Karpas-422 (cell line): ENCODE measurements around the gene SATB2. TPM values are rescaled to one million over a fixed set of nuclear protein-coding genes. Genes with fewer than 3 reads are reported as not detected.

ENCODE experiments used
- DNase-seq: peaks from one replicate; pipeline ENCODE4 v3.0.0-alpha.2; 2015
- H2AFZ ChIP-seq: fragments of 200-600 bp; sonication (generic); 2 replicates; pipeline ENCODE4 v1.6.1; 2014; ENCODE audit warnings: antibody characterized with exemption, low read length, mixed read lengths
- H3K27ac ChIP-seq: fragments of 200-600 bp; sonication (generic); 2 replicates; pipeline ENCODE4 v1.5.1; 2014; ENCODE audit warnings: mild to moderate bottlenecking, low read length, moderate library complexity
- H3K27me3 ChIP-seq: fragments of 200-600 bp; sonication (generic); 2 replicates; pipeline ENCODE4 v1.6.1; 2014; ENCODE audit warnings: low read length, mixed read lengths
- H3K36me3 ChIP-seq: fragments of 200-600 bp; sonication (generic); 2 replicates; pipeline ENCODE4 v1.6.1; 2014; ENCODE audit warnings: low read length, mixed read lengths; ENCODE audit not compliant: insufficient read depth
- H3K4me1 ChIP-seq: fragments of 200-600 bp; sonication (generic); 2 replicates; pipeline ENCODE4 v1.6.1; 2014; ENCODE audit warnings: mild to moderate bottlenecking, low read length, mixed read lengths
- H3K4me2 ChIP-seq: fragments of 200-600 bp; sonication (generic); 2 replicates; pipeline ENCODE4 v1.6.1; 2014; ENCODE audit warnings: low read length, low read depth, mild to moderate bottlenecking; ENCODE audit not compliant: poor library complexity, severe bottlenecking
- H3K4me3 ChIP-seq: fragments of 200-600 bp; sonication (generic); 2 replicates; pipeline ENCODE4 v1.5.1; 2014; ENCODE audit warnings: mild to moderate bottlenecking, antibody characterized with exemption, low read length, mixed read lengths
- H3K79me2 ChIP-seq: fragments of 200-600 bp; sonication (generic); 2 replicates; pipeline ENCODE4 v1.6.1; 2014; ENCODE audit warnings: mild to moderate bottlenecking, low read length, mixed read lengths
- H3K9ac ChIP-seq: fragments of 200-600 bp; sonication (generic); 2 replicates; pipeline ENCODE4 v1.6.0; 2014; ENCODE audit warnings: low read length
- H3K9me2 ChIP-seq: fragments of 200-600 bp; sonication (generic), shearing (Covaris generic); replicated peaks from 2 replicates; pipeline ENCODE4 v1.6.0; 2014; ENCODE audit warnings: mild to moderate bottlenecking, low read length, moderate library complexity; ENCODE audit not compliant: insufficient read depth
- H3K9me3 ChIP-seq: fragments of 300-700, 200-600 bp; sonication (generic); 2 replicates; pipeline ENCODE4 v1.6.1; 2014; ENCODE audit warnings: low read length, mixed read lengths
- H4K20me1 ChIP-seq: fragments of 200-600 bp; sonication (generic); 2 replicates; pipeline ENCODE4 v1.6.1; 2014; ENCODE audit warnings: mild to moderate bottlenecking, antibody characterized with exemption, low read length, low read depth; ENCODE audit not compliant: insufficient read depth
- total RNA-seq: library from RNA; depleted of rRNA; stranded (reverse); fragments of >200 nt; shearing (Covaris generic); gene quantifications from 2 replicates; pipeline ENCODE4 v1.2.3, GENCODE V29; 2014; ENCODE audit warnings: low replicate concordance

Gene SATB2
- total RNA-seq, 1 experiment from 2014 or later, result 5.7 TPM

- no peaks in the 10 kb centered on the region for H3K36me3 ChIP-seq
- H3K79me2 ChIP-seq, result no peaks in the 10 kb centered on the region
- no peaks in the 10 kb centered on the region for H3K27me3 ChIP-seq
- H3K4me3 ChIP-seq, result peak overlapping the region; percentile 71
- peak overlapping the region; percentile 96 for H3K4me2 ChIP-seq
- H3K9me2 ChIP-seq, result no peaks in the 10 kb centered on the region
- no peaks in the 10 kb centered on the region for H4K20me1 ChIP-seq
- no peak overlapping the region for H3K27ac ChIP-seq
- no peak overlapping the region; the same call in 1 of the 2 replicates for H2AFZ ChIP-seq
- DNase-seq, result no peak
- peak overlapping the region; percentile 91 for H3K9ac ChIP-seq
- peaks cover 34% of the 10 kb centered on the region for H3K4me1 ChIP-seq
- no peaks in the 10 kb centered on the region for H3K9me3 ChIP-seq
These were observed 468 bp upstream of the SATB2 start for GRCh38 chr2:199458009-199458805.

- Histone ChIP-seq H3K79me2 (no peaks in the 10 kb centered on the region), H3K4me2 (peak overlapping the region; percentile 77), H3K36me3 (no peaks in the 10 kb centered on the region), H4K20me1 (no peaks in the 10 kb centered on the region), H3K9me3 (no peaks in the 10 kb centered on the region), H3K27me3 (no peaks in the 10 kb centered on the region), H3K4me1 (peaks cover 34% of the 10 kb centered on the region), H2AFZ (peak overlapping the region; percentile 94; the same call in 1 of the 2 replicates), H3K27ac (no peak overlapping the region), H3K9me2 (no peaks in the 10 kb centered on the region), H3K4me3 (peak overlapping the region; percentile 63), H3K9ac (peak overlapping the region; percentile 52)
- no peak for DNase-seq
These were observed 1.2 kb downstream of the SATB2 start for GRCh38 chr2:199456383-199457146.

- Histone ChIP-seq H3K9me2 (no peaks in the 10 kb centered on the region), H3K27ac (no peak overlapping the region), H3K4me1 (peaks cover 31% of the 10 kb centered on the region), H3K9ac (peak overlapping the region; percentile 52), H3K9me3 (no peaks in the 10 kb centered on the region), H3K27me3 (no peaks in the 10 kb centered on the region), H3K36me3 (no peaks in the 10 kb centered on the region), H3K79me2 (no peaks in the 10 kb centered on the region), H3K4me2 (peak overlapping the region; percentile 77), H3K4me3 (peak overlapping the region; percentile 63), H2AFZ (peak overlapping the region; percentile 94; the same call in 1 of the 2 replicates), H4K20me1 (no peaks in the 10 kb centered on the region)
- DNase-seq, result peak; percentile 78
These were observed 2.0 kb downstream of the SATB2 start for GRCh38 chr2:199455545-199456382.

- H4K20me1 ChIP-seq, result no peaks in the 10 kb centered on the region
- H3K4me2 ChIP-seq, result peak overlapping the region; percentile 77
- H3K4me3 ChIP-seq, result peak overlapping the region; percentile 63; the same call in 1 of the 2 replicates
- no peak overlapping the region for H3K9ac ChIP-seq
- H3K79me2 ChIP-seq, result no peaks in the 10 kb centered on the region
- peaks cover 28% of the 10 kb centered on the region for H3K4me1 ChIP-seq
- no peaks in the 10 kb centered on the region for H3K36me3 ChIP-seq
- H3K27me3 ChIP-seq, result no peaks in the 10 kb centered on the region
- H3K9me3 ChIP-seq, result no peaks in the 10 kb centered on the region
- H3K9me2 ChIP-seq, result no peaks in the 10 kb centered on the region
- no peak overlapping the region for H3K27ac ChIP-seq
- no peak for DNase-seq
- H2AFZ ChIP-seq, result peak overlapping the region; percentile 94; the same call in 1 of the 2 replicates
These were observed 2.6 kb downstream of the SATB2 start for GRCh38 chr2:199455210-199455544.

GRCh38 chr2:199452991-199453379 lies 4.8 kb downstream of the SATB2 start:
- Histone ChIP-seq H3K79me2 (no peaks in the 10 kb centered on the region), H3K9me2 (no peaks in the 10 kb centered on the region), H4K20me1 (no peaks in the 10 kb centered on the region), H3K4me1 (peaks cover 15% of the 10 kb centered on the region), H3K4me2 (no peak overlapping the region), H3K27ac (no peak overlapping the region), H3K4me3 (no peak overlapping the region), H3K9me3 (no peaks in the 10 kb centered on the region), H3K27me3 (no peaks in the 10 kb centered on the region), H2AFZ (no peak overlapping the region), H3K36me3 (no peaks in the 10 kb centered on the region), H3K9ac (no peak overlapping the region)
- DNase-seq, result no peak

- Histone ChIP-seq H3K9ac (no peak overlapping the region), H3K27ac (no peak overlapping the region), H3K36me3 (no peaks in the 10 kb centered on the region), H2AFZ (no peak overlapping the region), H3K27me3 (no peaks in the 10 kb centered on the region), H3K79me2 (no peaks in the 10 kb centered on the region), H3K9me3 (no peaks in the 10 kb centered on the region), H3K4me3 (no peak overlapping the region), H3K9me2 (no peaks in the 10 kb centered on the region), H4K20me1 (no peaks in the 10 kb centered on the region), H3K4me1 (peaks cover 15% of the 10 kb centered on the region), H3K4me2 (no peak overlapping the region)
- no peak for DNase-seq
These were observed 5.3 kb downstream of the SATB2 start for GRCh38 chr2:199452260-199452990.

- Histone ChIP-seq H3K4me3 (no peak overlapping the region), H3K9me3 (no peaks in the 10 kb centered on the region), H3K27me3 (no peaks in the 10 kb centered on the region), H3K79me2 (no peaks in the 10 kb centered on the region), H3K9me2 (no peaks in the 10 kb centered on the region), H3K27ac (no peak overlapping the region), H3K4me1 (no peaks in the 10 kb centered on the region), H3K4me2 (no peak overlapping the region), H2AFZ (no peak overlapping the region), H3K9ac (no peak overlapping the region), H3K36me3 (no peaks in the 10 kb centered on the region), H4K20me1 (no peaks in the 10 kb centered on the region)
- no peak for DNase-seq
These were observed 7.8 kb downstream of the SATB2 start for GRCh38 chr2:199449956-199450355.
